Hypothalamus (tissue), 51 donors: ENCODE results near the gene CISTR.
"Not testable (repeated sequence)": the region's sequence is repeated elsewhere in the genome, so short reads cannot be mapped to it uniquely, and the experiment has no call there.

ENCODE experiments used
- DNase-seq, 51 donors: peaks; one replicate each; lab custom pipeline; 2025; lab: John Stamatoyannopoulos, UW

CISTR gene

GRCh38 chr12:53765891-53766290 is 14.1 kb upstream of the CISTR start:
- no peak for DNase-seq

- DNase-seq: no peak
Measured at GRCh38 chr12:53764615-53765014, 12.8 kb upstream of the CISTR start.

- not testable (repeated sequence) for DNase-seq
Measured at GRCh38 chr12:53762793-53763192, 11.0 kb upstream of the CISTR start.

- no peak for DNase-seq
Measured at GRCh38 chr12:53761306-53761705, 9.5 kb upstream of the CISTR start.

- DNase-seq: no peak
Measured at GRCh38 chr12:53759261-53759660, 7.5 kb upstream of the CISTR start.

GRCh38 chr12:53758730-53759103 is 6.9 kb upstream of the CISTR start:
- DNase-seq: no peak

- no peak for DNase-seq
Measured at GRCh38 chr12:53758081-53758729, 6.4 kb upstream of the CISTR start.

GRCh38 chr12:53757101-53757770 is 5.5 kb upstream of the CISTR start:
- peak in 46 of 51 donors; percentile 14 to 86 (median 59) for DNase-seq

GRCh38 chr12:53756300-53757100 is 4.7 kb upstream of the CISTR start:
- no peak for DNase-seq

- no peak for DNase-seq
Measured at GRCh38 chr12:53755893-53756292, 4.1 kb upstream of the CISTR start.

- DNase-seq: no peak
Measured at GRCh38 chr12:53755451-53755891, 3.7 kb upstream of the CISTR start.

GRCh38 chr12:53754633-53755264 is 3.0 kb upstream of the CISTR start:
- DNase-seq: no peak

GRCh38 chr12:53754188-53754585 is 2.4 kb upstream of the CISTR start:
- no peak for DNase-seq

GRCh38 chr12:53752621-53753020 is 842 bp upstream of the CISTR start:
- DNase-seq: no peak

- DNase-seq: no peak
Measured at GRCh38 chr12:53752192-53752601, 418 bp upstream of the CISTR start.

- DNase-seq: peak in 18 of 51 donors; percentile 10 to 57 (median 36)
Measured at GRCh38 chr12:53750812-53751335, 905 bp downstream of the CISTR start.

GRCh38 chr12:53749986-53750811 is 1.6 kb downstream of the CISTR start:
- no peak for DNase-seq

- DNase-seq: peak in 10 of 51 donors; percentile 11 to 44 (median 19)
Measured at GRCh38 chr12:53748072-53748840, 3.5 kb downstream of the CISTR start.

- DNase-seq: no peak
Measured at GRCh38 chr12:53747095-53747494, 4.7 kb downstream of the CISTR start.
